Vagina (tissue), 2 donors: ENCODE data around the gene SAFB. TPM values are rescaled to one million over a fixed set of nuclear protein-coding genes. Genes with fewer than 3 reads are reported as not detected.

ENCODE experiments used
- DNase-seq, 2 donors: peaks; one replicate each; pipeline ENCODE4 v3.0.0-alpha.2; 2017; ENCODE audit errors: extremely low spot score in 2 of 2
- H3K27ac ChIP-seq: fragments of 200-600 bp; sonication (generic); one replicate; pipeline ENCODE4 v1.5.1; 2019
- H3K27me3 ChIP-seq: fragments of 200-600 bp; sonication (generic); one replicate; pipeline ENCODE4 v1.5.1; 2019
- H3K36me3 ChIP-seq, 2 donors: fragments of 200-600 bp; sonication (generic); one replicate each; pipeline ENCODE4 v1.5.1; 2017 to 2019
- H3K4me1 ChIP-seq: fragments of 200-600 bp; sonication (generic); one replicate; pipeline ENCODE4 v1.5.1; 2019
- H3K4me3 ChIP-seq, 2 donors: fragments of 200-600 bp; sonication (generic); 1 replicate in 1 of 2; 2 replicates in 1 of 2; pipeline ENCODE4 v1.5.1; 2016 to 2019
- H3K9me3 ChIP-seq: fragments of 200-600 bp; sonication (generic); one replicate; pipeline ENCODE4 v1.5.1; 2019
- CTCF ChIP-seq, 3 experiments: fragments of 450-650 bp in 2 of 3; fragments of 200-600 bp in 1 of 3; sonication (generic) in 1 of 3; IDR thresholded peaks; one replicate each; pipeline ENCODE4 v1.5.1; 2017 to 2019; ENCODE audit warnings: antibody characterized with exemption in 3 of 3, mild to moderate bottlenecking in 2 of 3, moderate library complexity in 2 of 3
- POLR2A ChIP-seq, 2 donors: fragments of 450-650 bp; IDR thresholded peaks; one replicate each; pipeline ENCODE4 v1.6.1; 2017; ENCODE audit warnings: antibody characterized with exemption in 2 of 2, mild to moderate bottlenecking in 2 of 2, moderate library complexity in 2 of 2
- POLR2AphosphoS5 ChIP-seq, 2 donors: sonication (generic); formaldehyde crosslinking; IDR thresholded peaks; one replicate each; pipeline ENCODE4 v1.9.0; 2017; ENCODE audit warnings: antibody characterized with exemption in 2 of 2, mild to moderate bottlenecking in 2 of 2, low read depth in 1 of 2; ENCODE audit not compliant: insufficient read depth in 1 of 2
- intact Hi-C: fragments of 100-400 bp; cut with DNase I; formaldehyde crosslinking; loops from one replicate; pipeline ENCODE4 v1.15.1; 2023
- total RNA-seq: library from RNA; depleted of rRNA; stranded (reverse); fragments of >200 nt; gene quantifications from one replicate; pipeline ENCODE4 v1.2.3, GENCODE V29; 2016

The SAFB gene
- total RNA-seq, 1 donor from 2014 or later, result 145 TPM

DNA sequence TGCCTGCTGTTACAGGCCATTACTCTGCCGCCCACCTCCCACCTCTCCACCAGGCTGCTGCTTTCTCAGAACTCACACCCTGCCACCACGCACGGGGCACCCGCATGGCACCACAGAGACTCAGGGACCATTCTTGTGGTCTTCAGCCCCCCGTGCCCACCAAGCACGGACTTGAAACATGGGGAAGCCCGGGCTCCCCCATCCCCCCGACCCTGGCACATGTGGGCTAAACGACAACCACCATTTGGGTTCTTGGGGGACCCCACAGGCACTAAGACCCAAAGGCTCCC, 32.1 kb upstream of the SAFB start:
- Histone ChIP-seq H3K27me3 (no peaks in the 10 kb centered on the region), H3K27ac (no peak overlapping the region), H3K4me1 (peaks cover 10% of the 10 kb centered on the region), H3K36me3 (peaks cover 2 to 92% of the 10 kb centered on the region in 2 donors), H3K9me3 (no peaks in the 10 kb centered on the region), H3K4me3 (no peak overlapping the region)
- intact Hi-C loops, result no loop called here
- TF ChIP-seq POLR2AphosphoS5 (IDR thresholded peaks at IDR 0.05; ENCODE audit: insufficient read depth in 1 of 2, low read depth in 1 of 2) (no peak), POLR2A (IDR thresholded peaks at IDR 0.05) (no peak), CTCF (IDR thresholded peaks at IDR 0.05) (no peak)
- no peak for DNase-seq

- TF ChIP-seq CTCF (IDR thresholded peaks at IDR 0.05), result no peak
- no peak for TF ChIP-seq POLR2AphosphoS5 (IDR thresholded peaks at IDR 0.05; ENCODE audit: insufficient read depth in 1 of 2, low read depth in 1 of 2)
- no peak for TF ChIP-seq POLR2A (IDR thresholded peaks at IDR 0.05)
- H3K36me3 ChIP-seq, result peaks cover 2 to 99% of the 10 kb centered on the region in 2 donors
- intact Hi-C loops, result no loop called here
Observed at GRCh38 chr19:5591476-5591875, 31.4 kb upstream of the SAFB start.

DNA sequence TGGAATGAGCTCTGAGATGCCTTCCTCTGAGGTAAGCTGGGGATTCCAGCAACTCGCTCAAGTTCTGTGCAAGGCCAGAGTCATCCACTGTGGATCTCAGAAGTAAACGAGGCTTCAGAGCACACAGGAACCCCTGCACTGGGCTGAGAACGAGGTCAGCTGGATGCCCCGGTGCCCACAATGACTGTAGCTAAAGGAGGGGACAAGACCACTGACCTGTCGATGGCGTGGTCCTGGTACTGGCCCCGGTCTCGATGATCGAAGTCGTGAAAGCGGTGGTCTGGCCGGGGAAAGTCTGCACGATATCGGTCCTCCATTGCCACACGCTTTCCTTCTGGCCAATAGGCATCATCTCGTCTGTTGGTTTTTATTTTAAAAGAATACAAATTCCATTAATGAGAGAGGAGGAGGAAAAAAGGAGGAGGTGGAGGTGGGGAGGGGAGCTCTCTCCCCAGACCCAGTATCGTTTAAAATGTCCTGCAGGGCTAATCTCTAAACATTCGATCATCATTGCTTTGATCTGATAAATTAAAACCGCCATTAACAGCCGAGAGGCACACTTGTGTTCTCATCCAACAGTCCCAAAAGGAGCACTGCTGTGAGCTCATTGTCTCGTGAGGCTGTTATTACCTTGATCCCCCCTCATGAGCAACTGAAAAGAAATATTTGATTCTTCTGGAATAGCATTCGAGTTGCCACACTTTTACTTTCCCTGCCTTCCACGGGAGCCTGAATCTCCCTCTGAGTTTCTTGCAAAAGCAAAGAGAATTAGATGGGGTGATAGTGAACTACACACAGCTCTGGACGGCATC, 30.1 kb upstream of the SAFB start:
- TF ChIP-seq CTCF (IDR thresholded peaks at IDR 0.05) (no peak), POLR2A (IDR thresholded peaks at IDR 0.05) (no peak), POLR2AphosphoS5 (IDR thresholded peaks at IDR 0.05; ENCODE audit: insufficient read depth in 1 of 2, low read depth in 1 of 2) (no peak)
- no peaks in the 10 kb centered on the region for H3K4me1 ChIP-seq
- intact Hi-C loops, result no loop called here

More at GRCh38 chr19:5591476-5591875, 31.4 kb upstream of the SAFB start:
- H3K4me1 ChIP-seq, result peaks cover 3% of the 10 kb centered on the region
- H3K27me3 ChIP-seq, result no peaks in the 10 kb centered on the region
- no peaks in the 10 kb centered on the region for H3K9me3 ChIP-seq
- H3K4me3 ChIP-seq, result no peak overlapping the region
- DNase-seq, result no peak
- H3K27ac ChIP-seq, result no peak overlapping the region

DNA sequence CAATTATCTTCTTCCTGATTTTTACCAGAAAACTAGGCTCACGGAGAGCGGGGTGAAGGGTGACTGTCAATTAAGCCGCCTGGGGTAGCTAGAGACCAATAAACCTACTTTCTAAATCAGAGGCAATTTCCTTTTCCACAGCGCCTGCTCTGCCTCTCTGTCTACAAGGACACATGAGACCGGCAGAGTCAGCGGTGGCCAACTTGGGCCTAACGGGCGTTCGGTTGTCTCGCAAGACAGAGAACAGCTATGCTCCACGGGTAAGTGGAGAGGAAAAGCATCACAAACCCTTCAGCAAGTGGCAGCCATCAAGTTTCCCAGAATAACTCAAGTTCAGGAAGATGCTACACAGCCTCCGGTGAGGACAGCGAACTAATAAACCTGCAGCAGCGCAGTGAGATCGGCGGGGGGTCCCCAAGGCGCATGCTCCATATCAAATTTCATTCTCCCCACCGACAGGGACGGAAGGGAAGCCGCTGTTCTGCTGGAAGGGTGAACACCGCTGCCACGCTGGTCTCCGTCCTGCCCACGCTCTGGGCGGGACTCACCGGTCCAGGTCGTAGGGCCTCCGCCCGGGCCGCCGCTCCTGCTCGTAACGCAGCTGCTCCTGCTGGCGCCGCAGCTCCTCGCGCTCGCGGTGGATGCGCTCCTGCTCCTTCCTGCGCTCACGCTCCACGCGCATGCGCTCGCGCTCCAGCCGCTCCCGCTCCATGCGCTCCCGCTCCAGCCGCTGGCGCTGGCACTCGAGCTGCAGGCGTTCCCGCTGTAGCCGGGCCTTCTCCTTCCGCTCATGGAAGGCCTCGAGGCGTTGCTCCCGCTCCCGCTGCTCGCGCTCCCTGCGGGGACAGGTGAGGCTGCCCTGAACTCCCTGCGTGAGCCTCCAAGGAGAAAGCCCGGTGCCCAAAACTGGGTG, 29.3 kb upstream of the SAFB start:
- H3K9me3 ChIP-seq, result no peaks in the 10 kb centered on the region
- H3K4me3 ChIP-seq, result no peak overlapping the region
- DNase-seq, result no peak
- intact Hi-C loops, result no loop called here
- no peak for TF ChIP-seq CTCF (IDR thresholded peaks at IDR 0.05)
- TF ChIP-seq POLR2AphosphoS5 (IDR thresholded peaks at IDR 0.05; ENCODE audit: insufficient read depth in 1 of 2, low read depth in 1 of 2), result no peak
- TF ChIP-seq POLR2A (IDR thresholded peaks at IDR 0.05), result no peak
- no peak overlapping the region for H3K27ac ChIP-seq
- peaks cover 2 to 100% of the 10 kb centered on the region in 2 donors for H3K36me3 ChIP-seq
- no peaks in the 10 kb centered on the region for H3K4me1 ChIP-seq
- no peaks in the 10 kb centered on the region for H3K27me3 ChIP-seq

More for the DNA sequence above, 30.1 kb upstream of the SAFB start:
- H3K36me3 ChIP-seq, result peaks cover 2 to 100% of the 10 kb centered on the region in 2 donors
- no peaks in the 10 kb centered on the region for H3K9me3 ChIP-seq
- H3K27ac ChIP-seq, result no peak overlapping the region
- H3K27me3 ChIP-seq, result no peaks in the 10 kb centered on the region
- DNase-seq, result no peak
- no peak overlapping the region for H3K4me3 ChIP-seq
